ENCODE data around the gene ZNF605.

- TF ChIP-seq CTCF (conservative IDR thresholded peaks at IDR 0.05) (no peak), ZFX (IDR thresholded peaks at IDR 0.05) (no peak)
Observed at GRCh38 chr12:132946246-132946820, 9.8 kb downstream of the ZNF605 start.

Measured in C4-2B (cell line).